GM12878 (cell line): Measurements from ENCODE around the gene SGIP1. TPM values are rescaled to one million over a fixed set of nuclear protein-coding genes. Genes with fewer than 3 reads are reported as not detected.

Experiments used
- ATAC-seq: fragments of 200-7000 bp; cut with Tn5 transposase; 3 replicates; pipeline ENCODE4 v1.9.1; 2020; ENCODE audit warnings: mild to moderate bottlenecking, moderate library complexity
- BruUV-seq: library from RNA; stranded (reverse); fragments of 400-500 nt; replicated peaks from 2 replicates; lab custom pipeline; 2021; lab: Mats Ljungman, UMichigan
- CTCF ChIA-PET: fragments of 300-600 bp; sonication (Branson Sonifier 250); formaldehyde crosslinking; extraction: SDS; loops from one replicate; lab custom pipeline; 2021; ENCODE audit warnings: inconsistent platforms; lab: Yijun Ruan, JAX
- POLR2A ChIA-PET: fragments of 350-600 bp; formaldehyde crosslinking; extraction: SDS; loops from one replicate; lab custom pipeline; 2021; ENCODE audit warnings: inconsistent platforms; lab: Charles Lee
- RAD21 ChIA-PET: fragments of 300-600 bp; sonication (Branson Sonifier 250); formaldehyde crosslinking; loops from one replicate; lab custom pipeline; 2023; ENCODE audit warnings: antibody characterized with exemption; ENCODE audit not compliant: unreplicated experiment; lab: Charles Lee
- SMC1A ChIA-PET: fragments of 300-600 bp; sonication (Branson Sonifier 250); formaldehyde crosslinking; loops from one replicate; lab custom pipeline; 2023; ENCODE audit not compliant: unreplicated experiment, uncharacterized antibody; lab: Charles Lee
- DNase-seq: peaks from one replicate; pipeline ENCODE4 v3.0.0-alpha.2; 2011; ENCODE audit warnings: low read depth, low spot score
- FAIRE-seq: peaks from 3 replicates; lab custom pipeline; 2011; peaks lifted over from hg19 to GRCh38; lab: Jason Lieb, UNC
- H2AFZ ChIP-seq: 2 replicates; pipeline ENCODE4 v1.6.0; 2011; ENCODE audit warnings: low read depth, low read length, control low read depth; ENCODE audit not compliant: control insufficient read depth
- H3K27ac ChIP-seq: 2 replicates; pipeline ENCODE4 v1.5.1; 2011; ENCODE audit warnings: control low read depth; ENCODE audit not compliant: control insufficient read depth, insufficient read depth
- H3K27me3 ChIP-seq, 2 experiments: replicated peaks in 1 of 2; 2 replicates each; pipeline versions ENCODE4 v1.6.0 to v1.6.1; 2011; ENCODE audit warnings: low read length in 1 of 2; ENCODE audit not compliant: control insufficient read depth in 2 of 2, insufficient read depth in 2 of 2
- H3K36me3 ChIP-seq, 2 experiments: 2 replicates each; pipeline ENCODE4 v1.5.1; 2011; ENCODE audit warnings: low read length in 1 of 2; ENCODE audit not compliant: control insufficient read depth in 2 of 2, insufficient read depth in 2 of 2
- H3K4me1 ChIP-seq: 2 replicates; pipeline ENCODE4 v1.6.1; 2011; ENCODE audit warnings: mild to moderate bottlenecking, low read length, moderate library complexity, mixed read lengths; ENCODE audit not compliant: control insufficient read depth, insufficient read depth
- H3K4me2 ChIP-seq: 2 replicates; pipeline ENCODE4 v1.6.0; 2011; ENCODE audit warnings: control low read depth; ENCODE audit not compliant: control insufficient read depth, insufficient read depth
- H3K4me3 ChIP-seq: fragments of 200-600 bp; sonication (generic); 2 replicates; pipeline ENCODE4 v1.5.1; 2016
- H3K79me2 ChIP-seq: 2 replicates; pipeline ENCODE4 v1.6.0; 2011; ENCODE audit warnings: low read length; ENCODE audit not compliant: control insufficient read depth, insufficient read depth
- H3K9ac ChIP-seq: 2 replicates; pipeline ENCODE4 v1.8.0; 2011; ENCODE audit warnings: low read length, control low read depth, mixed read lengths; ENCODE audit not compliant: control insufficient read depth, insufficient read depth
- H3K9me3 ChIP-seq: replicated peaks from 3 replicates; pipeline ENCODE4 v1.5.1; 2011; ENCODE audit warnings: mild to moderate bottlenecking, low read length; ENCODE audit not compliant: control insufficient read depth, insufficient read depth
- H4K20me1 ChIP-seq: 2 replicates; pipeline ENCODE4 v1.6.0; 2011; ENCODE audit not compliant: control insufficient read depth, insufficient read depth
- ATF3 ChIP-seq: IDR thresholded peaks from 2 replicates; pipeline ENCODE4 v1.6.1; 2011; ENCODE audit warnings: low read depth, mild to moderate bottlenecking, low read length, moderate library complexity, borderline replicate concordance; ENCODE audit errors: extremely low read depth
- IKZF2 ChIP-seq, 2 experiments: fragments of 450-650 bp; IDR thresholded peaks; 2 replicates each; pipeline ENCODE4 v1.6.1; 2017; ENCODE audit warnings: mild to moderate bottlenecking in 2 of 2, moderate library complexity in 2 of 2
- MXI1 ChIP-seq: fragments of 150-350 bp; IDR thresholded peaks from 2 replicates; pipeline ENCODE4 v1.6.1; 2011; ENCODE audit warnings: low read depth, mild to moderate bottlenecking, inconsistent platforms, low read length, improper control_type of control experiment
- SREBF2 ChIP-seq: IDR thresholded peaks from 2 replicates; pipeline ENCODE4 v1.6.1; 2012; ENCODE audit warnings: mild to moderate bottlenecking, low read length
- SUZ12 ChIP-seq: fragments of 200-600 bp; sonication (generic); IDR thresholded peaks from one replicate; pipeline ENCODE4 v1.6.1; 2018; ENCODE audit warnings: antibody characterized with exemption, mild to moderate bottlenecking; ENCODE audit not compliant: unreplicated experiment
- WGBS: methylation state at CpG from one replicate; pipeline ENCODE4 v1.1.6; 2016; ENCODE audit warnings: low lambda C conversion rate; ENCODE audit not compliant: insufficient replicate concordance, insufficient coverage; ENCODE audit errors: missing lambda C conversion rate; 5-methylcytosine and 5-hydroxymethylcytosine counted together
- in situ Hi-C: fragments of 300-500 bp; cut with MboI; formaldehyde crosslinking; loops from 9 replicates; pipeline ENCODE4 v1.14.3; 2018; ENCODE audit warnings: mixed read lengths
- intact Hi-C: fragments of 100-400 bp; cut with micrococcal nuclease; formaldehyde crosslinking; loops from one replicate; pipeline ENCODE4 v1.14.2; 2022; ENCODE audit not compliant: unreplicated experiment
- polyA plus RNA-seq, 11 experiments: library from polyadenylated mRNA; depleted of rRNA in 4 of 11; unstranded in 6 of 11; stranded (reverse) in 5 of 11; fragments of >200 nt; fragmentation: Nextera tagmentation in 4 of 11; fragmentation: Illumina TruSeq in 1 of 11; extraction: Ambion mirVana in 4 of 11; extraction: Trizol in 1 of 11; gene quantifications; 1 replicate in 1 of 11; 2 replicates in 10 of 11; pipeline versions ENCODE4 v1.2.1 to v1.2.3, GENCODE V29; 2011 to 2016; ENCODE audit warnings: inconsistent platforms in 2 of 11, missing spikeins in 2 of 11, low read depth in 1 of 11
- total RNA-seq, 4 experiments: library from RNA; depleted of rRNA in 3 of 4; stranded (reverse); fragments of >200 nt in 3 of 4; fragmentation: Illumina TruSeq in 1 of 4; extraction: Trizol in 1 of 4; gene quantifications; 2 replicates each; pipeline versions ENCODE4 v1.2.1 to v1.2.3, GENCODE V29; 2013 to 2021
- TF ChIP-seq, protein P1 (sequence below): IDR thresholded peaks from 2 replicates; pipeline ENCODE4 v1.6.1; 2011; ENCODE audit warnings: low read depth, low read length, improper control_type of control experiment, borderline replicate concordance

Gene SGIP1
- total and polyA plus RNA-seq, 10 of the 15 experiments (the other 5 are each of a cell fraction or from before 2014, with no cell fraction given): 0.15 TPM; not detected in 9

DNA sequence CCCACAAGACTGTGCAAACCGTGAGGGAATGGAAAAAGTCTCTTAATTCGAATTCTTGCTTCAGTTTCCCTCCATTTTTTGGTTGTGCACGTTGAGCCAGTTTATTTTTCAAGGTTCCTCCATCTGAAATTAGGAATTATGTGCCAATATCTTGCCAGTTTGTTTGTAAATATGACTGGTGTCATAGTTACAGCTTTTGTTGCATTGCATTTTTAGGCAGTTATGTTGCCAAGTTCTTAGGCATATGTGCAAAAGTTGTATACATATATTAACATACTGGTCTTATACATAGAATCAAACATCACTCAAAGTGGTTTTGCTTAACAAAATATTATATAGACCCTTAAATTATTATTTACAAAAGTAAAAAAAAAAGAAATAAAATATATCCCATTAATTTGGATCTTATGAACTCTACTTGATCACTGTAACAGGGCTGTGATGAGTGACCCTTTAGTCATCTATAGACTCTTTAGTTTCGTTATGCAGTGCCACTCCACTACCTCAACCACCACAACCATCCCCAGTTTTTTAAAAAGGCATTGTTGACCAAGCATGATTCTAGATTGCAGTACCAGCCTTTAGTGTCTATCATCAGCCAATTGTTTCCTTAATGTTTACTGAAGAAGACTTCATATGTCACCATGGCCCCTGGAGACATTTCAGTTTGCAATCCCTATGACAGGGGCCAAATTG, 197.4 kb downstream of the SGIP1 start (continued):
- TF ChIP-seq, protein P1, sequence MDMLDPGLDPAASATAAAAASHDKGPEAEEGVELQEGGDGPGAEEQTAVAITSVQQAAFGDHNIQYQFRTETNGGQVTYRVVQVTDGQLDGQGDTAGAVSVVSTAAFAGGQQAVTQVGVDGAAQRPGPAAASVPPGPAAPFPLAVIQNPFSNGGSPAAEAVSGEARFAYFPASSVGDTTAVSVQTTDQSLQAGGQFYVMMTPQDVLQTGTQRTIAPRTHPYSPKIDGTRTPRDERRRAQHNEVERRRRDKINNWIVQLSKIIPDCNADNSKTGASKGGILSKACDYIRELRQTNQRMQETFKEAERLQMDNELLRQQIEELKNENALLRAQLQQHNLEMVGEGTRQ: no peak
- TF ChIP-seq SREBF2: no peak

DNA sequence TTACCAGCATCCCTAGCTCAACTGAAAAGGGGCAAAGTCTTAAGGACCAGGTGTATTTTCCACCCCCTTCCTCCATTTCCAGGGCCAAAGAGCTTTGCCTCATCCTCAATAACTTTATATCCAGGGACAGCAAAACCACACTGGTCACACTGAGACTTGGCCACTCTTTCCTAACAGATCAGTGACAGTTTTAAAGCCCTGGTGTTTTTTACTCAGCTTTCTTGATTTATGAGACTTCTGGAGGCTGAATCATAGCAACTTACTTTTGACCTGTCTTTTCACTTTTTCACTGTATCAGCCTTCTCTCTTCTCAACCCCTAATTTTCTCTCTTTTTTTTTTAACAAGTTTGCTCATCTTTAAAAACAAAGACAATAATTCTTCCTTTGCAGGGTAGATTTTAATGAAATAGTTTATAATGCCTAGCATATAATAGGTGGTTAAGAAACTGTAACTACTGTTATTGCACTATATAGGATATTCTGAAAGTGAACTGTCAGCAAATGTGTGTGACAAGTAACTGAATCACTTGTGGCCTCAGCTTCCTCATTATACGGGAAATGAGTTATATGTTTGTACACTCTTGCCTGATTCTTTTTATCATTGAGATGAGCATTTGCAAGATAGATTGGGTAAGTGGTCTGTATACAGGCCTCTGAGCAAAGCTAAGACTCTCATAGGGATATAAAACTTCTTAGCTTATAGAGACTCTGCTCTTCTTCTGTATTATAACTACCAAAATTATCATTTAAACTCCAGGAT, 198.6 kb downstream of the SGIP1 start:
- Histone ChIP-seq H3K36me3 (no peaks in the 10 kb centered on the region), H3K9ac (no peak overlapping the region), H3K4me3 (no peak overlapping the region), H3K4me1 (no peaks in the 10 kb centered on the region), H4K20me1 (no peaks in the 10 kb centered on the region), H3K27me3 (no peaks in the 10 kb centered on the region)
- POLR2A ChIA-PET: no interaction called here
- CTCF ChIA-PET: interaction anchor here (0.6 to 1.9 kb wide), 8 partner anchors 7 to 490 kb away, joined by 3 to 6 read pairs (median 3); no protein-coding TSS in a partner anchor
- BruUV-seq: no TSS peak
- WGBS: 5% methylated on average over 1 of the region's 1 CpG
- no peak for ATAC-seq
- RAD21 ChIA-PET: no interaction called here
- TF ChIP-seq IKZF2 (IDR thresholded peaks at IDR 0.05): no peak
- no peak for TF ChIP-seq SUZ12
- no peak for TF ChIP-seq ATF3
- TF ChIP-seq MXI1: no peak
- TF ChIP-seq, all 136 proteins: peak for 0
- intact Hi-C loops: loop anchor here (10.0 kb wide), 1 partner anchor 378 kb away; no protein-coding TSS in a partner anchor
- H3K4me2 ChIP-seq: no peak overlapping the region
- DNase-seq (no peak), FAIRE-seq (no peak)
- in situ Hi-C loops: no loop called here
- H3K9me3 ChIP-seq: no peaks in the 10 kb centered on the region
- SMC1A ChIA-PET: interaction anchor here (0.7 to 1.4 kb wide), 3 partner anchors 7 to 416 kb away, joined by 3 read pairs; no protein-coding TSS in a partner anchor
- no peak overlapping the region for H2AFZ ChIP-seq
- no peak overlapping the region for H3K27ac ChIP-seq
- no peaks in the 10 kb centered on the region for H3K79me2 ChIP-seq
